Neural progenitor cell (in vitro differentiated cells): Measurements from ENCODE around the gene MARS1. TPM values are rescaled to one million over a fixed set of nuclear protein-coding genes. Genes with fewer than 3 reads are reported as not detected.
"Not testable (repeated sequence)": the region's sequence is repeated elsewhere in the genome, so short reads cannot be mapped to it uniquely, and the experiment has no call there.

ENCODE experiments used
- DNase-seq: peaks from one replicate; pipeline ENCODE4 v3.0.0-alpha.2; 2016; ENCODE audit warnings: low spot score
- H2AFZ ChIP-seq: fragments of 200-600 bp; sonication (generic); replicated peaks from 2 replicates; pipeline ENCODE4 v1.6.1; 2016; ENCODE audit warnings: antibody characterized with exemption
- H3F3A ChIP-seq: fragments of 200-600 bp; sonication (generic); 2 replicates; pipeline ENCODE4 v1.6.1; 2016; ENCODE audit warnings: antibody characterized with exemption, low read depth
- H3K27ac ChIP-seq: fragments of 200-600 bp; sonication (generic); 2 replicates; pipeline ENCODE4 v1.5.1; 2016; ENCODE audit warnings: mild to moderate bottlenecking
- H3K27me3 ChIP-seq: fragments of 200-600 bp; sonication (generic); 2 replicates; pipeline ENCODE4 v1.6.1; 2016; ENCODE audit warnings: mild to moderate bottlenecking, moderate library complexity
- H3K36me3 ChIP-seq: fragments of 200-600 bp; sonication (generic); 2 replicates; pipeline ENCODE4 v1.5.1; 2016
- H3K4me1 ChIP-seq: fragments of 200-600 bp; sonication (generic); 2 replicates; pipeline ENCODE4 v1.6.1; 2016; ENCODE audit warnings: mixed run types
- H3K4me2 ChIP-seq: fragments of 200-600 bp; sonication (generic); 2 replicates; pipeline ENCODE4 v1.6.1; 2016
- H3K4me3 ChIP-seq: fragments of 200-600 bp; sonication (generic); 2 replicates; pipeline ENCODE4 v1.5.1; 2016
- H3K79me2 ChIP-seq: fragments of 200-600 bp; sonication (generic); 2 replicates; pipeline ENCODE4 v1.6.1; 2016; ENCODE audit warnings: low read depth
- H3K9ac ChIP-seq: fragments of 200-600 bp; sonication (generic); 2 replicates; pipeline ENCODE4 v1.6.1; 2016
- H3K9me3 ChIP-seq: fragments of 200-600 bp; sonication (generic); 2 replicates; pipeline ENCODE4 v1.5.1; 2016; ENCODE audit warnings: low read depth
- H4K20me1 ChIP-seq: fragments of 200-600 bp; sonication (generic); 2 replicates; pipeline ENCODE4 v1.6.1; 2016; ENCODE audit warnings: low read depth
- H3K27ac Mint-ChIP-seq: 3 replicates; pipeline ENCODE4 v1.8.0; 2021; ENCODE audit warnings: mixed read lengths
- H3K27me3 Mint-ChIP-seq: 2 replicates; pipeline ENCODE4 v1.8.0; 2022; ENCODE audit warnings: low read depth, mild to moderate bottlenecking, inconsistent platforms, moderate library complexity, mixed read lengths; ENCODE audit not compliant: insufficient read depth
- H3K36me3 Mint-ChIP-seq: 3 replicates; pipeline ENCODE4 v1.8.0; 2021; ENCODE audit warnings: mixed read lengths
- H3K4me1 Mint-ChIP-seq: 3 replicates; pipeline ENCODE4 v1.8.0; 2021; ENCODE audit warnings: mixed read lengths
- H3K4me3 Mint-ChIP-seq: 3 replicates; pipeline ENCODE4 v1.8.0; 2021; ENCODE audit warnings: mild to moderate bottlenecking, moderate library complexity, mixed read lengths
- H3K9me3 Mint-ChIP-seq: 3 replicates; pipeline ENCODE4 v1.8.0; 2020; ENCODE audit warnings: mixed read lengths
- CTCF ChIP-seq: fragments of 200-600 bp; sonication (generic); IDR thresholded peaks from 2 replicates; pipeline ENCODE4 v1.5.1; 2017; ENCODE audit warnings: antibody characterized with exemption, mild to moderate bottlenecking
- EZH2 ChIP-seq: fragments of 200-600 bp; sonication (generic); IDR thresholded peaks from 2 replicates; pipeline ENCODE4 v1.6.1; 2017; ENCODE audit warnings: antibody characterized with exemption, mild to moderate bottlenecking, moderate library complexity
- EZH2phosphoT487 ChIP-seq: fragments of 200-600 bp; sonication (generic); IDR thresholded peaks from 2 replicates; pipeline ENCODE4 v1.6.1; 2017; ENCODE audit warnings: antibody characterized with exemption
- total RNA-seq: library from RNA; depleted of rRNA; stranded (reverse); fragments of >200 nt; gene quantifications from 2 replicates; pipeline ENCODE4 v1.2.3, GENCODE V29; 2015; ENCODE audit warnings: low replicate concordance

Gene MARS1
- total RNA-seq, 1 donor from 2014 or later, result 109 TPM

- Histone ChIP-seq H3K4me2 (no peak overlapping the region), H4K20me1 (peaks cover 5% of the 10 kb centered on the region), H3F3A (peaks cover 6% of the 10 kb centered on the region), H3K79me2 (peaks cover 3% of the 10 kb centered on the region), H3K27ac (no peak overlapping the region), H3K4me3 (no peak overlapping the region), H3K36me3 (peaks cover 14% of the 10 kb centered on the region), H3K9me3 (no peaks in the 10 kb centered on the region), H3K4me1 (no peaks in the 10 kb centered on the region), H2AFZ (no peak overlapping the region), H3K27me3 (no peaks in the 10 kb centered on the region), H3K9ac (no peak overlapping the region)
- H3K27me3 Mint-ChIP-seq, result no peaks in the 10 kb centered on the region
- H3K9me3 Mint-ChIP-seq, result no peaks in the 10 kb centered on the region
- peaks cover 2% of the 10 kb centered on the region for H3K4me1 Mint-ChIP-seq
- H3K27ac Mint-ChIP-seq, result no peak overlapping the region
- no peak for DNase-seq
- H3K36me3 Mint-ChIP-seq, result peaks cover 50% of the 10 kb centered on the region
- H3K4me3 Mint-ChIP-seq, result no peak overlapping the region
- no peak for TF ChIP-seq EZH2phosphoT487
- TF ChIP-seq EZH2, result no peak
- no peak for TF ChIP-seq CTCF
Observed at GRCh38 chr12:57513266-57513665, 25.4 kb downstream of the MARS1 start.

DNA sequence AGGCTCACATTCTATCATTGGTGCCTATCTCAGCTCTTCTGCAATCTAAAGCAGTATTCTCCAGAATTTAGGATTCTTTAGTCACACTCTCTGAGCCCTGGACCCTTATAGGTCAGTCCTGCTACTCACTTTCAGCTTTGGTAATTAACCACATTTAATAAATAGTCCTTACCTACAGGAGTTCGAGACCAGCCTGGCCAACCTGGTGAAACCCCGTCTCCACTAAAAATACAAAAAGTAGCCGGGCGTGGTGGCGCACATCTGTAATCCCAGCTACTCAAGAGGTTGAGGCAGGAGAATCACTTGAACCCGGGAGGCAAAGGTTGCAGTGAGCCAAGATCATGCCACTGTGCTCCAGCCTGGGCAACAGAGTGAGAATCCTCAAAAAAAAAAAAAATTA is 25.8 kb downstream of the MARS1 start:
- not testable (repeated sequence) for H3K4me1 Mint-ChIP-seq, H3K27me3 ChIP-seq, H3K9me3 ChIP-seq, H3K4me3 Mint-ChIP-seq, H4K20me1 ChIP-seq, H3K4me3 ChIP-seq, H3K4me1 ChIP-seq, H3K27ac Mint-ChIP-seq, H3F3A ChIP-seq, DNase-seq, H3K27me3 Mint-ChIP-seq, H3K79me2 ChIP-seq, H3K9ac ChIP-seq, H3K4me2 ChIP-seq, H2AFZ ChIP-seq, H3K27ac ChIP-seq, H3K9me3 Mint-ChIP-seq
- H3K36me3 Mint-ChIP-seq, result peaks cover 52% of the 10 kb centered on the region
- H3K36me3 ChIP-seq, result peaks cover 14% of the 10 kb centered on the region

DNA sequence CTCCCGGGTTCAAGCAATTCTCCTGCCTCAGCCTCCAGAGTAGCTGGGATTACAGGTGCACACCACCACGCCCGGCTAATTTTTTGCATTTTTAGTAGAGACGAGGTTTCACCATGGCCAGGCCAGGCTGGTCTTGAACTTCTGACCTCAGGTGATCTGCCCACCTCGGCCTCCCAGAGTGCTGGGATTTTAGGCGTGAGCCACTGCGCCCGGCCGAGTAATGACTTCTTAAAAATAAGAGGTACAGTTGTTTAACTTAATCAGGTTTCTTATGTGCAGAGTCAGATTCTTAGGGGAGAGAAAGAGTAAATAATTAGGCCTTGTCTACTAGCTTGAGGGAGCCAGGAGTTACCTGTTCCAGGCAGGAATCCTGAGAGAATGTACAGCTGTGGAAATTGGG is 26.4 kb downstream of the MARS1 start:
- H3K27me3 ChIP-seq, H3K4me3 ChIP-seq, H3K4me1 ChIP-seq, DNase-seq, H3K27ac ChIP-seq, H3K27me3 Mint-ChIP-seq, H3K9me3 ChIP-seq, H3K4me3 Mint-ChIP-seq, H3K4me2 ChIP-seq, H3K9me3 Mint-ChIP-seq, H2AFZ ChIP-seq, H3K9ac ChIP-seq, H3K27ac Mint-ChIP-seq: not testable (repeated sequence)
- H3K36me3 Mint-ChIP-seq, result peaks cover 50% of the 10 kb centered on the region
- H4K20me1 ChIP-seq, result peaks cover 14% of the 10 kb centered on the region
- peaks cover 11% of the 10 kb centered on the region for H3K79me2 ChIP-seq
- peaks cover 11% of the 10 kb centered on the region for H3K4me1 Mint-ChIP-seq
- peaks cover 11% of the 10 kb centered on the region for H3K36me3 ChIP-seq
- H3F3A ChIP-seq, result peaks cover 16% of the 10 kb centered on the region

DNA sequence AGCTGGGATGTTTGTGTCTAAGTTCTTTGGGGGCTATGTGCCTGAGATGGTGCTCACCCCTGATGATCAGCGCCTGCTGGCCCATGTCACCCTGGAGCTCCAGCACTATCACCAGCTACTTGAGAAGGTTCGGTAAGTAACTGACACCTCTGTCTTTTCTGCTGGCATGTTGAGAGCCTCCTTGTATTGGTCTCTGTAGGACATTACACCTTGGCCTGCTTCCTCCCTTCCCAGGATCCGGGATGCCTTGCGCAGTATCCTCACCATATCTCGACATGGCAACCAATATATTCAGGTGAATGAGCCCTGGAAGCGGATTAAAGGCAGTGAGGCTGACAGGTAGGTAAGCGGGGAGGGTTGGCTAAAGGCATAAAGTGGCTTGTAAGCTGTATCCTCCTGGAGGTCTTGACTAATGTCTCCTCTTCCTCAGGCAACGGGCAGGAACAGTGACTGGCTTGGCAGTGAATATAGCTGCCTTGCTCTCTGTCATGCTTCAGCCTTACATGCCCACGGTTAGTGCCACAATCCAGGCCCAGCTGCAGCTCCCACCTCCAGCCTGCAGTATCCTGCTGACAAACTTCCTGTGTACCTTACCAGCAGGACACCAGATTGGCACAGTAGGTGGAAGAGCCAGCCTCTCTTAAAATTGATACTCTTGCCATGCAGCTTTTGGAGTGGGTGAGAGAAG is 27.0 kb downstream of the MARS1 start:
- Histone ChIP-seq H3K4me3 (no peak overlapping the region), H3K4me1 (peaks cover 11% of the 10 kb centered on the region), H3K27ac (no peak overlapping the region), H3K79me2 (peaks cover 11% of the 10 kb centered on the region), H3K36me3 (peaks cover 11% of the 10 kb centered on the region), H3K27me3 (no peaks in the 10 kb centered on the region), H4K20me1 (peaks cover 21% of the 10 kb centered on the region), H3F3A (peaks cover 22% of the 10 kb centered on the region), H3K4me2 (no peak overlapping the region), H3K9me3 (no peaks in the 10 kb centered on the region), H3K9ac (no peak overlapping the region), H2AFZ (no peak overlapping the region)
- peaks cover 46% of the 10 kb centered on the region for H3K36me3 Mint-ChIP-seq
- no peak overlapping the region for H3K27ac Mint-ChIP-seq
- no peak overlapping the region for H3K4me3 Mint-ChIP-seq
- no peak for TF ChIP-seq EZH2phosphoT487
- TF ChIP-seq CTCF, result no peak
- TF ChIP-seq EZH2, result no peak
- DNase-seq, result no peak
- peaks cover 14% of the 10 kb centered on the region for H3K4me1 Mint-ChIP-seq
- no peaks in the 10 kb centered on the region for H3K9me3 Mint-ChIP-seq
- H3K27me3 Mint-ChIP-seq, result peaks cover 4% of the 10 kb centered on the region
